ENCODE measurements around the gene TRIM22.
"Not testable (repeated sequence)": the region's sequence is repeated elsewhere in the genome, so short reads cannot be mapped to it uniquely, and the experiment has no call there.

The TRIM22 gene, protein sequence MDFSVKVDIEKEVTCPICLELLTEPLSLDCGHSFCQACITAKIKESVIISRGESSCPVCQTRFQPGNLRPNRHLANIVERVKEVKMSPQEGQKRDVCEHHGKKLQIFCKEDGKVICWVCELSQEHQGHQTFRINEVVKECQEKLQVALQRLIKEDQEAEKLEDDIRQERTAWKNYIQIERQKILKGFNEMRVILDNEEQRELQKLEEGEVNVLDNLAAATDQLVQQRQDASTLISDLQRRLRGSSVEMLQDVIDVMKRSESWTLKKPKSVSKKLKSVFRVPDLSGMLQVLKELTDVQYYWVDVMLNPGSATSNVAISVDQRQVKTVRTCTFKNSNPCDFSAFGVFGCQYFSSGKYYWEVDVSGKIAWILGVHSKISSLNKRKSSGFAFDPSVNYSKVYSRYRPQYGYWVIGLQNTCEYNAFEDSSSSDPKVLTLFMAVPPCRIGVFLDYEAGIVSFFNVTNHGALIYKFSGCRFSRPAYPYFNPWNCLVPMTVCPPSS

DNA sequence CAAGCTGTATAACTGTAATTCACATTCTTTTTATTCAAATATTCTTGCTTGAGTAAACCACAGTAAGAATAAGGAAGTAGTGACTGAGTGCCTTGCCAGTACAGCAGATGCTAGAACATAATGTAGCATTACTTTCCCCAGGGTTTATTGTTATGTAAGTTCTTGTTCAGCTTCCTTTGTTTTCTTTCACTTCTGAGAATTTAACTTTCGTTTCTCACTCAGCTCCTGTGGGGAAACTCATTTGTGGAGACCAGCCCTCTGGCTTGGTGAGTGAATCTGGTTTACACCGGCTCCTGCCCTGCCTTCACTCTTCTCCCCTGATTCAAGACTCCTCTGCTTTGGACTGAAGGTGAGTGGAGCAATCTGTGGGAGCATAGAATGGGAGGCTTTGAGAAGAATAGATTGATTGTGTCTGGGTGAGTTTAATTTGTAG, at the start of gene TRIM22:
Gene TRIM22, plus strand, starts transcription at position 240 of the 433 bp plus-strand sequence. CDS start 6,443 bp downstream, outside the sequence.
- DNase-seq (ENCODE audit: low spot score), result peak; percentile 77

GRCh38 chr11:5639953-5640352, 49.6 kb upstream of the TRIM22 start:
- no peak for DNase-seq (ENCODE audit: low spot score)

- DNase-seq (ENCODE audit: low spot score), result no peak
Observed at GRCh38 chr11:5643585-5643984, 46.0 kb upstream of the TRIM22 start.

DNA sequence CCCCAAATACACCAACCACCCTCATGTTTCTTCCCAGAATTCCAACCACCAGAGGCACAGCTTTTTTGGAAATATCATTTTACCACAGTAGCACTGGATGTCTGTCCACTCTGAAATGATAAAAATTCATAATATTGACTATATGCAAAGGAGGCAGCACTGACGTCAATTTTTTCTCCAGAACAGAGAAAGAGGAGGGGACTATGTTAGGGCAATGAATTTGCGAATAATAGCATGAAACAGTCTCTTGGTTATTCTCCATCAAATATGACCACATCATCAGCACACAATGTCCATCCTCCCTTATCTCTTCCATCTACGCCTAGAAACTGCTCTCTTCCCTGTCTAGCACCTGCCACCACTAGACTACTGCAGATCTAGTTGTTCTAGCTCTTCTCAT, 43.5 kb upstream of the TRIM22 start:
- DNase-seq (ENCODE audit: low spot score), result no peak

GRCh38 chr11:5655474-5655873, 34.1 kb upstream of the TRIM22 start:
- no peak for DNase-seq (ENCODE audit: low spot score)

- DNase-seq (ENCODE audit: low spot score), result not testable (repeated sequence)
Observed at GRCh38 chr11:5656956-5657355, 32.6 kb upstream of the TRIM22 start.

DNA sequence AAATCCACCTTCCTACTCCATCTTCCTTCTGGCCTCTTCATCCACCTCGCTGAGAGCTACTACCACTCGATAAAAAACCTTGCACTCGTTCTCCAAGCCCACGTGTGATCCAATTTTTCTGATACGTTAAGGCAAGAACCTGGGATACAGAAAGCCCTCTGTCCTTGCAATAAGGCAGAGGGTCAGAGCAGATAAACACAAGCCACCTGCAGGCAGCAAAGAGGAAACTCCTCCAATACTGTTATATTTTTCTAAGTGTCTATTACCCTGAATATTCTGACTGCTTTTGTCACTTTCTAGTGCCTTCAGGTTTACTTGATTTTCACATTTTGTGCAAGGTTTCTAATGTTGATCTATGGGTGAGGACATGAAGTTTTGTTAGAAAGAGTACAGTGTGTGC, 31.3 kb upstream of the TRIM22 start:
- no peak for DNase-seq (ENCODE audit: low spot score)

- DNase-seq (ENCODE audit: low spot score), result no peak
Observed at GRCh38 chr11:5663511-5663910, 26.1 kb upstream of the TRIM22 start.

GRCh38 chr11:5665051-5665570, 24.5 kb upstream of the TRIM22 start:
- no peak for DNase-seq (ENCODE audit: low spot score)

GRCh38 chr11:5665746-5666401, 23.7 kb upstream of the TRIM22 start:
- no peak for DNase-seq (ENCODE audit: low spot score)

DNA sequence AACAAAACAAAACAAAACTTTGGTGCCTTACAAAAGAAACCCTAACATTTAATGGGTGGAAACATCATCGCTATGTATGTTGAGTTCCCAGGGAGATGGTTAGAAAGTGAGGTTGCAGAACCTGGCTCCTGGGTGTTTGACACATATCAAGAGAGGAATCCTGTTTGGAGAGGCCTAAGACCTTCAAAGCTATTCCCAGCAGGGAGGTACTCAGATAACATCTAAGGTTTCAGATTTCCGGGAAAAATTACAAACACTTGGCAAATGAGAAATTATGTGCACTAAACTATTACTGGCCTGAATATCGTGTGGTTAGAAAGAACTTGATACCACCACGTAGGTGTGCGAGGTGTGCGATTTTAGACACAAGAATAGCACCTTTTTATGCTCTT, 23.2 kb upstream of the TRIM22 start:
- DNase-seq (ENCODE audit: low spot score), result no peak

DNA sequence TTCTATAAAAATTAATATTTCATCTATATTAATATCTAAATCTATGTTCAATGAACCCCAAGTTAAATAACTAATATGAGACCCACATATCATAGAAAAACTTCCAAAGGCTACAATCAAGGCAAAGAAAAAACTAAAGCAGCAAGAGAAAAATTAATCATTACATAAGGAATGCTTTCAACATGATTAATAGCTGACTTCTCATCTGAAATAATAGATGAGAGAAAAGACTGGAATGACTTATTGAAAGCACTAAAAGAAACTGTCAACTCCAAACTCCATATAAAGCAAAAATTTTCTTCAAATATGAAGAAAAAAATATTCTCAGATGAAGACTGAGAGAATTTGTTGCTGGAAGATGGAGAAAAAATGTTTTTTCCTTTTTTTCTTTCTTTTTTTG, 17.8 kb upstream of the TRIM22 start:
- DNase-seq (ENCODE audit: low spot score), result no peak

- no peak for DNase-seq (ENCODE audit: low spot score)
Observed at GRCh38 chr11:5674391-5674790, 15.2 kb upstream of the TRIM22 start.

DNA sequence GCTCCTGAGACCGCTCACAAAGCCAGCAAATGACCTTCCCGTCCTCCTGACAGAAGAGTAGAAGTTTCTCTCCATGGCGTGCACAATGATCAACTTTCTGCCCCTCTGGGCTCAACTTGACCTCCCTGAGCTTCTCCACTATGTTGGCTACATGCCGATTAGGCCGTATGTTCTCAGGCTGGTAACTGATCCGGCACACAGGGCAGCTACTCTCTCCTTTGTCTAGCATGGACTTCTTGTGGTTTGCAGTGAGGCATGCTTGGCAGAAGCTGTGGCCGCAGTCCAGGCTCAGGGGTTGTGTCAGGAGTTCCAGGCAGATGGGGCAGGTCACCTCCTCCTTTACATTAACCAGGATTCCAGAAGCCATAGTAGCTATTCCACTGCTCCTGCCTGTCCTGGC, 9.8 kb upstream of the TRIM22 start:
- DNase-seq (ENCODE audit: low spot score), result no peak

DNA sequence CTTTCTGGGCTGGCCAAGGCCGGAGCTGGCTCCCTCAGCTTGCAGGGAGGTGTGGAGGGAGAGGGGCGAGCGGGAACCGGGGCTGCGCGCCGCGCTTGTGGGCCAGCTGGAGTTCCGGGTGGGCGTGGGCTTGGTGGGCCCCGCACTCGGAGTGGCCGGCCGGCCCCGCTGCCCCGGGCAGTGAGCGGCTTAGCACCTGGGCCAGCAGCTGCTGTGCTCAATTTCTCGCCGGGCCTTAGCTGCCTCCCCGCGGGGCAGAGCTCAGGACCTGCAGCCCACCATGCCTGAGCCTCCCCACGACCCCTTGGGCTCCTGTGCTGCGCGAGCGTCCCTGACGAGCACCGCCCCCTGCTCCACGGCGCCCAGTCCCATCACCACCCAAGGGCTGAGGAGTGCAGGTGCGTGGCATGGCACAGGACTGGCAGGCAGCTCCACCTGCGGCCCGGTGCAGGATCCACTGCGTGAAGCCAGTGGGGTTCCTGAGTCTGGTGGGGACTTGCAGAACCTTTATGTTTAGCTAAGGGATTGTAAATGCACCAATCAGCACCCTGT, 6.6 kb upstream of the TRIM22 start:
- not testable (repeated sequence) for DNase-seq (ENCODE audit: low spot score)

GRCh38 chr11:5683620-5684019, 6.0 kb upstream of the TRIM22 start:
- DNase-seq (ENCODE audit: low spot score), result not testable (repeated sequence)

GRCh38 chr11:5684036-5684645, 5.4 kb upstream of the TRIM22 start:
- DNase-seq (ENCODE audit: low spot score), result no peak

- peak; percentile 88 for DNase-seq (ENCODE audit: low spot score)
Observed at GRCh38 chr11:5684646-5685362, 4.8 kb upstream of the TRIM22 start, which contains the start of gene TRIM5. TSS of gene TRIM5 (minus strand) at chr11:5685074. CDS start at chr11:5680177, 4,897 bp downstream.

DNA sequence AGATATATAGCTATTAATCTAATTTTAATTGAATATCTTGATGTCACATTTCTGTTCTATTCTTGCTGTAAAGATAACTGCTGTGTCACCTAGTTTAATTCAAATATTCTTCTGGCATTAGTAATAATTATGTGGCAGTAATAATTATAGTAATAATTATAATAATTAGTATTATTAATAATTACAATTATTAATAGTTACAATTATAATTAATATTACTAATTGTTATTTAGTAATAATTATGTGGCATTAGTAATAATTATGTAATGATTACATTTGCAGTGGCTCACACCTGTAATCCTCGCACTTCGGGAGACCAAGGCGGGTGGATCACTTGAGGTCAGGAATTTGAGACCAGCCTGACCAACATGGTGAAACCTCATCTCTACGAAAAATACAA, 3.2 kb upstream of the TRIM22 start:
- no peak for DNase-seq (ENCODE audit: low spot score)

GRCh38 chr11:5688482-5688881, 1.1 kb upstream of the TRIM22 start:
- DNase-seq (ENCODE audit: low spot score), result no peak

GRCh38 chr11:5690216-5690615, 626 bp downstream of the TRIM22 start:
- no peak for DNase-seq (ENCODE audit: low spot score)

DNA sequence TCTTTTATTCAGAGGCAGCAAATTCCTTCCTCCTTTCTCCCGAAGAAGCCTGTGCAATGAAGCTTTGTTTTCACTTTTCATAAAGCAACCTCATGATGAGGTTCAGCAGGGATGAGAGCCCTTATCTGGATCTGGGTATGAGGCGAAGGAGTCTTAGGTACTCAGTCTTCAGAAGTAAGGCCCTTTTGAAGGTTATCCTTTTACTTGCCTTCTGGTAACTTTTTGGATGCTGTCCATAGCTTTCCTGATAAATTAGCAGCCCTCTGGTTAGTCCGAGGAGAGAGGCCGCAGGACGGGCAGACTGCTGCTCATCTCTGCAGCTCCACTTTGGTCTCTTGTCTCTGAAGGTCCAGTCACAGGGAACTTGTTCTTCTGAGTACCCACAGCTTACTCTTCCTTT, 1.1 kb downstream of the TRIM22 start:
- no peak for DNase-seq (ENCODE audit: low spot score)
